Gastroesophageal sphincter (tissue), 4 donors: ENCODE results near the gene EPM2AIP1. TPM values are rescaled to one million over a fixed set of nuclear protein-coding genes. Genes with fewer than 3 reads are reported as not detected.

Experiments used
- ATAC-seq: fragments of 150-250 bp; one replicate; pipeline ENCODE4 v1.9.1; 2016; ENCODE audit warnings: mild to moderate bottlenecking, moderate library complexity
- H3K27ac ChIP-seq, 4 donors: fragments of 200-600 bp; sonication (generic) in 3 of 4; 1 replicate in 3 of 4; 2 replicates in 1 of 4; pipeline ENCODE4 v1.5.1; 2016 to 2019
- H3K27me3 ChIP-seq: fragments of 200-600 bp; sonication (generic); one replicate; pipeline ENCODE4 v1.5.1; 2019
- H3K36me3 ChIP-seq, 2 donors: fragments of 200-600 bp; sonication (generic); one replicate each; pipeline ENCODE4 v1.5.1; 2019; ENCODE audit warnings: control low read depth in 1 of 2
- H3K4me1 ChIP-seq, 3 donors: fragments of 200-600 bp; sonication (generic); 1 replicate in 2 of 3; 2 replicates in 1 of 3; pipeline ENCODE4 v1.5.1; 2016 to 2019; ENCODE audit warnings: control low read depth in 2 of 3
- H3K4me3 ChIP-seq, 2 donors: fragments of 200-600 bp; sonication (generic); one replicate each; pipeline ENCODE4 v1.5.1; 2019; ENCODE audit warnings: mild to moderate bottlenecking in 1 of 2, moderate library complexity in 1 of 2
- H3K9me3 ChIP-seq, 3 donors: fragments of 200-600 bp; sonication (generic); one replicate each; pipeline ENCODE4 v1.5.1; 2017 to 2019; ENCODE audit warnings: control low read depth in 2 of 3
- CTCF ChIP-seq, 4 experiments: fragments of 200-600 bp in 2 of 4; fragments of 450-650 bp in 2 of 4; sonication (generic) in 1 of 4; IDR thresholded peaks; one replicate each; pipeline ENCODE4 v1.5.1; 2017 to 2019; ENCODE audit warnings: antibody characterized with exemption in 4 of 4, mild to moderate bottlenecking in 2 of 4, moderate library complexity in 2 of 4
- EP300 ChIP-seq: sonication (generic); formaldehyde crosslinking; IDR thresholded peaks from one replicate; pipeline ENCODE4 v1.6.1; 2017; ENCODE audit warnings: antibody characterized with exemption, mild to moderate bottlenecking
- POLR2A ChIP-seq, 2 donors: fragments of 450-650 bp; IDR thresholded peaks; one replicate each; pipeline ENCODE4 v1.6.1; 2017; ENCODE audit warnings: antibody characterized with exemption in 2 of 2, mild to moderate bottlenecking in 2 of 2, moderate library complexity in 1 of 2
- POLR2AphosphoS5 ChIP-seq: sonication (generic); formaldehyde crosslinking; IDR thresholded peaks from one replicate; pipeline ENCODE4 v1.6.1; 2017; ENCODE audit warnings: antibody characterized with exemption
- WGBS, 2 donors: methylation state at CpG; one replicate each; pipeline ENCODE4 v1.1.5; 2018; ENCODE audit warnings: low coverage in 1 of 2; 5-methylcytosine and 5-hydroxymethylcytosine counted together
- total RNA-seq, 4 donors: library from RNA; depleted of rRNA; stranded (reverse); fragments of >200 nt; gene quantifications; one replicate each; pipeline ENCODE4 v1.1.0, GENCODE V29; 2016

EPM2AIP1 gene
- total RNA-seq, 4 donors from 2014 or later = 7.6 to 20.2 (median 13.5) TPM

- H3K27me3 ChIP-seq = no peaks in the 10 kb centered on the region
- H3K36me3 ChIP-seq = peaks cover 0 to 31% of the 10 kb centered on the region in 2 donors
- 80 to 87% methylated on average over 1 of the region's 2 CpGs for WGBS, 2 donors
- no peak overlapping the region for H3K27ac ChIP-seq
- TF ChIP-seq POLR2A (IDR thresholded peaks at IDR 0.05) = no peak
- no peak for TF ChIP-seq EP300
- TF ChIP-seq CTCF (IDR thresholded peaks at IDR 0.05) = no peak
- TF ChIP-seq POLR2AphosphoS5 = no peak
- H3K4me1 ChIP-seq = no peaks in the 10 kb centered on the region
- no peaks in the 10 kb centered on the region for H3K9me3 ChIP-seq
- H3K4me3 ChIP-seq = no peak overlapping the region
- no peak for ATAC-seq
Observed at GRCh38 chr3:36972163-36972562, 20.8 kb downstream of the EPM2AIP1 start.

- H3K27me3 ChIP-seq = no peaks in the 10 kb centered on the region
- no peak overlapping the region for H3K4me3 ChIP-seq
- TF ChIP-seq EP300 (no peak), CTCF (IDR thresholded peaks at IDR 0.05) (no peak), POLR2A (IDR thresholded peaks at IDR 0.05) (no peak), POLR2AphosphoS5 (no peak)
- H3K9me3 ChIP-seq = no peaks in the 10 kb centered on the region
- H3K4me1 ChIP-seq = no peaks in the 10 kb centered on the region
- no peak overlapping the region for H3K27ac ChIP-seq
- 44 to 57% methylated on average over 3 to 4 of the region's 4 CpGs for WGBS, 2 donors
- no peak for ATAC-seq
- H3K36me3 ChIP-seq = peaks cover 0 to 20% of the 10 kb centered on the region in 2 donors
Observed at GRCh38 chr3:36969540-36970432, 23.1 kb downstream of the EPM2AIP1 start.

- no peak for ATAC-seq
Observed at GRCh38 chr3:36969085-36969484, 23.8 kb downstream of the EPM2AIP1 start.

GRCh38 chr3:36965440-36965839, 27.5 kb downstream of the EPM2AIP1 start:
- H3K9me3 ChIP-seq = no peaks in the 10 kb centered on the region
- no peak for ATAC-seq
- TF ChIP-seq EP300 (no peak), POLR2A (IDR thresholded peaks at IDR 0.05) (no peak), POLR2AphosphoS5 (no peak), CTCF (IDR thresholded peaks at IDR 0.05) (no peak)

More at GRCh38 chr3:36969085-36969484, 23.8 kb downstream of the EPM2AIP1 start:
- 86 to 96% methylated on average over 3 to 4 of the region's 4 CpGs for WGBS, 2 donors
- no peak for TF ChIP-seq CTCF (IDR thresholded peaks at IDR 0.05)
- TF ChIP-seq POLR2A (IDR thresholded peaks at IDR 0.05) = no peak
- no peak for TF ChIP-seq EP300
- TF ChIP-seq POLR2AphosphoS5 = no peak
- H3K9me3 ChIP-seq = no peaks in the 10 kb centered on the region
- no peaks in the 10 kb centered on the region for H3K27me3 ChIP-seq
- H3K4me1 ChIP-seq = no peaks in the 10 kb centered on the region
- no peak overlapping the region for H3K27ac ChIP-seq
- no peak overlapping the region for H3K4me3 ChIP-seq
- peaks cover 0 to 14% of the 10 kb centered on the region in 2 donors for H3K36me3 ChIP-seq

GRCh38 chr3:36964817-36965216, 28.1 kb downstream of the EPM2AIP1 start:
- H3K4me1 ChIP-seq = no peaks in the 10 kb centered on the region
- H3K27me3 ChIP-seq = no peaks in the 10 kb centered on the region
- no peak overlapping the region for H3K27ac ChIP-seq
- no peaks in the 10 kb centered on the region for H3K9me3 ChIP-seq
- H3K4me3 ChIP-seq = no peak overlapping the region
- H3K36me3 ChIP-seq = no peaks in the 10 kb centered on the region
- no peak for TF ChIP-seq EP300
- TF ChIP-seq CTCF (IDR thresholded peaks at IDR 0.05) = no peak
- no peak for TF ChIP-seq POLR2A (IDR thresholded peaks at IDR 0.05)
- TF ChIP-seq POLR2AphosphoS5 = no peak
- ATAC-seq = no peak

More at GRCh38 chr3:36965440-36965839, 27.5 kb downstream of the EPM2AIP1 start:
- no peak overlapping the region for H3K27ac ChIP-seq
- no peaks in the 10 kb centered on the region for H3K36me3 ChIP-seq
- 73 to 76% methylated on average over 2 to 3 of the region's 3 CpGs for WGBS, 2 donors
- H3K4me1 ChIP-seq = no peaks in the 10 kb centered on the region
- no peak overlapping the region for H3K4me3 ChIP-seq
- H3K27me3 ChIP-seq = no peaks in the 10 kb centered on the region
